Psoas muscle (tissue), 8 donors: ENCODE data around the gene LRIT1. TPM values are rescaled to one million over a fixed set of nuclear protein-coding genes. Genes with fewer than 3 reads are reported as not detected.

Experiments used
- ATAC-seq, 4 donors: fragments of 200-7000 bp; cut with Tn5 transposase; one replicate each; pipeline ENCODE4 v1.9.1; 2020; ENCODE audit warnings: moderate library complexity in 3 of 4, mild to moderate bottlenecking in 2 of 4
- DNase-seq, 2 donors: peaks; one replicate each; pipeline ENCODE4 v3.0.0-alpha.2; 2020
- H3K27ac ChIP-seq: fragments of 200-600 bp; one replicate; pipeline ENCODE4 v1.8.0; 2022
- H3K27me3 ChIP-seq, 3 donors: fragments of 200-600 bp in 1 of 3; one replicate each; pipeline versions ENCODE4 v1.6.1 to v1.8.0; 2013 to 2022; ENCODE audit warnings: low read length in 2 of 3, mild to moderate bottlenecking in 2 of 3, moderate library complexity in 1 of 3; ENCODE audit not compliant: insufficient read depth in 3 of 3
- H3K36me3 ChIP-seq, 2 donors: fragments of 200-600 bp in 1 of 2; one replicate each; pipeline versions ENCODE4 v1.6.1 to v1.8.0; 2013 to 2022; ENCODE audit warnings: low read depth in 1 of 2, mild to moderate bottlenecking in 1 of 2, moderate library complexity in 1 of 2; ENCODE audit not compliant: insufficient read depth in 1 of 2
- H3K4me1 ChIP-seq: fragments of 200-600 bp; one replicate; pipeline ENCODE4 v1.8.0; 2022
- H3K4me3 ChIP-seq: fragments of 200-600 bp; one replicate; pipeline ENCODE4 v1.8.0; 2022; ENCODE audit warnings: mild to moderate bottlenecking
- H3K9me3 ChIP-seq: fragments of 200-600 bp; one replicate; pipeline ENCODE4 v1.8.0; 2022
- CTCF ChIP-seq: fragments of 200-600 bp; IDR thresholded peaks from one replicate; pipeline ENCODE4 v1.8.0; 2022; ENCODE audit warnings: antibody characterized with exemption
- WGBS, 3 donors: extraction: QIAGEN DNeasy Blood & Tissue Kit; methylation state at CpG; one replicate each; pipeline versions ENCODE4 v1.1.6 to v1.1.7; 2013; 5-methylcytosine and 5-hydroxymethylcytosine counted together
- intact Hi-C, 2 donors: fragments of 100-400 bp; cut with DNase I; formaldehyde crosslinking; loops; one replicate each; pipeline versions ENCODE4 v1.11.0 to v1.14.2; 2022
- polyA plus RNA-seq, 3 donors: library from polyadenylated mRNA; stranded (reverse); fragments of 200-250 nt; gene quantifications; one replicate each; pipeline ENCODE4 v1.2.3, GENCODE V29; 2013
- total RNA-seq, 4 donors: library from RNA; stranded (reverse); fragmentation: NEBNext Ultra II Directional in 2 of 4; extraction: Animal tissue kit (Norgen Biotek cat#: 25700) in 2 of 4; gene quantifications; one replicate each; pipeline versions ENCODE4 v1.2.1 to v1.2.4, GENCODE V29; 2021 to 2023
- donor health status: healthy with polysubstance abuse.
- donor health status: DM: no; HTN: no; CAD: no; lungs with moderate emphysema.
- donor health status: Bipolar disorder and iron deficiency.
- donor health status: healthy.
- donor health status: DM: yes; HTN: yes; CAD: no.
- donor health status: DM: no; HTN: no; CAD: no.
- donor health status: DM: no; HTN: no; CAD: no.
- donor health status: DM: yes; HTN: yes; CAD: no.

The LRIT1 gene
- total and polyA plus RNA-seq, 7 donors = not detected

GRCh38 chr10:84244651-84245270, 3.4 kb upstream of the LRIT1 start, which contains the start of gene RGR:
Gene RGR (plus strand): TSS chr10:84245053. CDS start chr10:84245091, 38 bp downstream.
- ATAC-seq (peak; percentile 58 to 74 (median 64)), DNase-seq (peak in 1 of 2 donors; percentile 68)
- Histone ChIP-seq H3K9me3 (no peaks in the 10 kb centered on the region), H3K27ac (no peak within 1 kb of the TSS), H3K27me3 (peaks cover 0 to 8% (median 1%) of the 10 kb centered on the region in 3 donors), H3K4me1 (no peaks in the 10 kb centered on the region), H3K4me3 (no peak within 1 kb of the TSS), H3K36me3 (no peaks in the 10 kb centered on the region)
- no peak for TF ChIP-seq CTCF
- WGBS, 3 donors = 13 to 33% (median 19%) methylated on average over 8 to 9 of the region's 9 CpGs
- intact Hi-C loops = no loop called here

DNA sequence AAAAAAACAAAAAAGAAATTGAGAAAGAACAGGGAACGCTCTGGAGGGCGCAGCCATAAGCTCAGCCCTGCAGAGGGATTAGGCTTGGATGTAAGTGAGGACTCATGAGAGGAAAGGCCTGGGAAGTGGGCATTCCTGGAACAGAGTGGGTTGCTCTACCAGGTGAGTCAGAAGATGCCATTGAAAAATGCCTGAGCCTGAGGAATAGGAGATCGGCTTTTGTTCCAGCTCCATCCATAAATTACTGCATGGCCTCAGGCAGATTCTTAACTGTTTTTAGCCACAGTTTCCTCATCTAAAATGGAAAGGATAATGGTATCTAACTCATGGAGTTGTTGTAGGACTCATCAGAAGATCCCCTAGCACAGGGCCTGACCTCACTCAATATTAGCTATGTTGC, 2.4 kb upstream of the LRIT1 start:
- H3K9me3 ChIP-seq = no peaks in the 10 kb centered on the region
- H3K27ac ChIP-seq = no peak overlapping the region
- no peak for TF ChIP-seq CTCF
- 97 to 98% (median 98%) methylated on average over 3 of the region's 3 CpGs for WGBS, 3 donors
- no peaks in the 10 kb centered on the region for H3K36me3 ChIP-seq
- intact Hi-C loops = no loop called here
- DNase-seq = no peak
- H3K4me3 ChIP-seq = no peak overlapping the region
- no peaks in the 10 kb centered on the region for H3K4me1 ChIP-seq
- no peak for ATAC-seq
- H3K27me3 ChIP-seq = peaks cover 0 to 9% (median 1%) of the 10 kb centered on the region in 3 donors

DNA sequence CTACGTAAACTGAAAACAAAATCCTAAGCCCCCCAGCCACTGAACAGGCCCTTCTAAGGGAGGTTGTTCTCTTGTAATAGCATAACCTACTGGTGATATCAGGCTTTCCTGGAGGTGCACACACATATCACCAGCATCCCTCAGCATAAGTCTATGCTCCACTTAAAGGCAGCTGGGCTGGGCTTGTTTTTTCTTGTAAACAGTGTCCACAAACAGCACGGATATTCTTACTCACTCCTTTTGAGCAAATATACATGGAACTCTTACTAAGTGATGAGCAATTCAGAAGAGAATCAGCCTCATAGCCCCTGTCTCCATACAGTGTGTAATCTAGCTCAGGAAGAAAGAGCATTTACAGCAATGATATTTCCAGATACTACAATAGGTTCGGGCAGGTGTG, 2.4 kb downstream of the LRIT1 start:
- H3K4me1 ChIP-seq = no peaks in the 10 kb centered on the region
- no peak for TF ChIP-seq CTCF
- H3K9me3 ChIP-seq = no peaks in the 10 kb centered on the region
- H3K27me3 ChIP-seq = peaks cover 0 to 11% (median 0%) of the 10 kb centered on the region in 3 donors
- intact Hi-C loops = no loop called here
- no peak overlapping the region for H3K4me3 ChIP-seq
- ATAC-seq (no peak), DNase-seq (no peak)
- 88 to 91% (median 90%) methylated on average over 3 of the region's 3 CpGs for WGBS, 3 donors
- H3K36me3 ChIP-seq = no peaks in the 10 kb centered on the region
- H3K27ac ChIP-seq = no peak overlapping the region

DNA sequence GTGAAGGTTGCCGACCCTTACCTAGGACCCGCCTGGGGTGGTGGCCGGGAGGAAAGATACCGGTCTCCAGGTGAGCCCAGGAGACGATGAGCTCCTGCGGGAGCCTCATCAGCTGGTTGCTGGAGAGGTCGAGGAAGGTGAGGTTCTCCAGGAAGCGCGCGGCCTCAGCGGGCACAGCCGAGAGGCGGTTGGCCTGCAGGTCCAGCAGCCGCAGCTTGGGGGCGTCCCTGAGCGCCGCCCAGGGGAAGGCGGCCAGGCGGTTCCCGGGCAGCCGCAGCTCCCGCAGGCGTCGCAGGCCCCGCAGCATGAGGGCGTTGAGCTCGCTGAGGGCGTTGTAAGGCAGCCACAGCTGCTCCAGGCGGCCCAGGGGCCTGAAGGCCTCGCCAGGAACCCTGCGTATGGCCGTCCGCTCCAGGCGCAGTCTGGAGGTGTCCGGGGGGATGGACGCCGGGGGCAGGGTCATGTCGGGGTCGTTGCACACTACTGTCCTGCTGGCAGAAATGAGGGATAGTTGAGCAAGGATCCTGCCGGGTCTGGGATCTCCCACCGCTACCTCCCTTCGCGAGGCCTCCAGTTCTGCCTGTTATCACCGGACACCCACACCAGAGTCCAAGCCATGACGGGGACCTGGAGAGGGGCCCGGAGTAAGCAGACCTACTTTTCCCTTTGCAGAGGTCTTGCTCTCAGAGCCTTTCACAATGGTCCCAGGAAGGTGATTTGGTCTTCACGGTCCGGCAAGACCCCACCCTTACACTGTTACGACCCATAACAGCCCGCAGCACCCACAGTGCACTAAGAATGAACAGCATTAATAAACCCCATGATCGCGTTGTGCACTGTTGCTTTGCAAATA, 3.9 kb downstream of the LRIT1 start:
- Histone ChIP-seq H3K9me3 (no peaks in the 10 kb centered on the region), H3K4me1 (no peaks in the 10 kb centered on the region), H3K27me3 (peaks cover 0 to 11% (median 0%) of the 10 kb centered on the region in 3 donors), H3K36me3 (no peaks in the 10 kb centered on the region), H3K4me3 (no peak overlapping the region), H3K27ac (no peak overlapping the region)
- 53 to 54% (median 54%) methylated on average over 52 of the region's 52 CpGs for WGBS, 3 donors
- TF ChIP-seq CTCF = no peak
- no peak for ATAC-seq
- intact Hi-C loops = no loop called here
- DNase-seq = no peak
